GM19468 (cell line): ENCODE measurements around the gene KBTBD2.
"Not testable (repeated sequence)": the region's sequence is repeated elsewhere in the genome, so short reads cannot be mapped to it uniquely, and the experiment has no call there.

Experiments used
- ATAC-seq: cut with Tn5 transposase; IDR thresholded peaks from one replicate; pipeline ENCODE4 v1.9.1; 2021; ENCODE audit warnings: mild to moderate bottlenecking, moderate library complexity, moderate number of reproducible peaks; ENCODE audit not compliant: unreplicated experiment; ENCODE audit errors: extremely low read depth

The KBTBD2 gene

DNA sequence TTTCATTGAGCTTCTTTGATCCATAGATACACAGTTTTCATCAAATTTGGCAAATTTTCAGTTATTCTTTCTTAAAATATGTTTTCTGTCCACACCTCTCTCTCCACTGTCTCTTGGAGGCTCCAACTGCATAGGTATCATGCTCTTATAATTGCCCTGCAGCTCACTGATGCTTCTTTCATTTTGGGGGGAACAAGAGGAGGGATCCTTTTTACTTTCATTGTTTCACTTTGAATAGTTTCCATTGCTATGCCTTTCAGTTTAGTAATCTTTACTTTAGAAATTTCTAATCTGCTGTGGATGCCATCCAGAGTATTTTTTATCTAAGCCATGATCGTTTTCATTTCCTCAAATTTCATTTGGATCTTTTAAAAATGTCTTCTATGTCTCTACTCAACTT is 32.9 kb downstream of the KBTBD2 start:
- no peak for ATAC-seq

DNA sequence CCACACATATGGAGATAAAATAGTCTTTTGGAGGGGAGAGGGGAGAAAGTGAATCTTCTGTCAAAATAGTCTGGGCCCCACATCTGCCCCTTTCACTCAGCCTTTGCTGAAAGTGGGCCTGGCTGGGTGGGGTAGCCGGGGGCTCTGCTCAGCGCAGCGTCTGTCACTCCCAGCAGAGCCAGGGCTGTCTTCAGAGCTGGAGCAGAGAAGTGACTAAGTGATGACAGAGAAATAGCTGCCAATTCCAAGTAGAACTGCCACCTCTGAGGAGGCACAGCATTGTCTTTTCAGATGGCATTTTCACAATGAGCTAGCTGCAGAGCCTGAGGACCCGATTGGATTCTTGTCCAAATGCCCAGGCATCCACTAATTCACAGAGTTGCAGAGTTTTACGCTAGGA is 34.5 kb downstream of the KBTBD2 start:
- ATAC-seq, result not testable (repeated sequence)

DNA sequence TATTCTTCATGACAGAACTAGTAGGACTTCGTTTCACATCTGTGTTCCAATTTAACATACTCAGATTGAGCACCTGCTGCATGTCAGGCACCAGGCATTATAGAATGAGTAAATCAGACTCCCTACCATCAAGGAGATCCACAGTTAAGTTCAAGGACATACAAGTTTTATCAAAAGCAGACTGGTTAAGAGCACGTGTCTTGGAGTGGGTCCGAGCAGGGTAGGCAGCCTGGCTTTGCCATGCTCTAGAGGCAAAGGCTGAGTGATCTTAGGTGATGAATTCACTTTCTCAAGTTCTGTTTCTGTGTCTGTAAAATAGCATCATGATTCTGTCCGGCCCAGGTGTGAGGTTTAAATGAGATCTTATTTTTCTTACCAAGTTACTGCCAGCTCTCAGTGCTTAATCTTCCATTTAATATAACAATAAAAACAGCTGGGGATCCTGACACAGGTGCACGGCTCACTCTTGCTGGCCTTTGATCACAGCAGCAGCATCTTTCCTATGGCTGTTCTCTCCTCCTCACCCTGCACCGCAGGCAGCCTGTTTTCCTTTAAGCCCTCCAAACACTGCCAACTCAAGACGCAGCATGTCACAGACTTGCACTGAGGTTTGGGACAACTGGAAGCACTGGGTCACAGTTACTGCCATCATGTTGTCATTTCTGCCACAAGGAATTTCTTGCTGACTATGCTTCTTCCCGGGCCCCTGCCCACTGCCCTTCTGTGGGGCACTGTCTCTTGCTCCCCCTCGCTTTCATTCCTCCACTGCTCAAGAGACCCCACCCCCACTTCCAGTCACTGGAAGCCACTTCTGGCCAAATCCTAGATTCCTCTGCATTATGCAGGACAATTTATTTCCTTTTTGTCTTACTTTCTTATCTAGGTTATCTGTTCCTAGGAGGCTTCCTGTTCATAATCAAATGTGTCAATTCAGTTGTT is 35.5 kb downstream of the KBTBD2 start:
- not testable (repeated sequence) for ATAC-seq

DNA sequence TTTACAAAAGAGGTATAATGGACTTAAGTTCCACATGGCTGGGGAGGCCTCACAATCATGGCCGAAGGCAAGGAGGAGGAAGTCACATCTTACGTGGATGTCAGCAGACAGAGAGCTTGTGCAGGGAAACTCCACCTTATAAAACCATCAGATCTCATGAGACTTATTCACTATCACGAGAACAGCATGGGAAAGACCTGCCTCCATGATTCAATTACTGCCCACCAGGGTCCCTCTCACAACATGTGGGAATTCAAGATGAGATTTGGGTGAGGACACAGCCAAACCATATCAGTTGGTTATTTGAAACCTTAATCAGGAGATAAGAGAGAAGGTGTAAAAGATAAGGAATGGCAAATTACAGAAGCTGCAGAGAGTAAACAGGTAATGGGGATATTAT is 40.9 kb downstream of the KBTBD2 start:
- ATAC-seq, result not testable (repeated sequence)

DNA sequence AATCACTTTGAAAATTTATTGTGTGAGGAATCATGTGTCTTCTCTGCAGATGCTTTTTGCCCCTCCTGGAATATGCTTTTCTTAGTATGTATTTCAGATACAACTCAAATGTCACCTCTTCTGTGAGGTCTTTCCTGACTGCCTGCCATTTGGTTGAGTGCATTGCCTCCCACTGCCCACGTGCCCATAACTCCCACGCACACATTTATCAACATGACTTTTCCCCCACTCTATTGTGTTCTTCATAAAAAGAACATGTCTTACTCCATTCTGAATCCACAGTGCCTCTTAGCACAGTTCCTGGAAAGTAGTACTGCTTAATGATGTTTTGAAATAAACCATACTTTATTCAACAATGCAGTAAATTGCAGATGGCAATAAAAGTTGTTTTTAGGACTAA is 42.9 kb downstream of the KBTBD2 start:
- ATAC-seq, result not testable (repeated sequence)

DNA sequence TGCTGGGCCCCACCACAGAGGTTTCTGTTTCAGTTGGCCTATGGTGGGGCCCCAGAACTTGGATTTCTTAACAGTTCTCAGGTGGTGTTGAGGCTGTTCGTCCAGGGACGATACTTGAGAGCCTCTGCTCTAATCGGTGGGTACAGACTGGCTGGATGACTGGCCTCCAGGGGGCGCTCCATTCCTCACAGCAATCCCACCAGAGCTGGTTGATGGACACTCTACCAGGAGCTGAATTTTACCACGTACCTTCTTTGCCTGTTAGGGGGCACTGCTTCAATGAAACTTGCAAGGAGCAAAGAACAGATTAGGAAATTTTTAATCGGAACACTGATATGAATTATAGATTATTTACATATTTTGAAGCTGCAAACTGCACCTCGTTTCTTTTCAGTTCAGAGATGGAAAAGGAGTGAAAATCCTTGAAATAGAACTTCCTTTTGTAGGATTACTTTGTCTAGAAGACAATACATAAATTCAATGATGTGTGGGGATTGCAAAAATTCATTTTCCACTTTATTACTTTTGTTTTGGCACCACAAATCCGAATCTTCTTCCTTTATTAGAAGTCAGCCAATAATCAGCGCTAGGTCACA is 44.8 kb downstream of the KBTBD2 start:
- ATAC-seq, result peak; percentile 99

GRCh38 chr7:32844748-32845147 is 46.8 kb downstream of the KBTBD2 start:
- ATAC-seq, result not testable (repeated sequence)

GRCh38 chr7:32843763-32844162 is 47.8 kb downstream of the KBTBD2 start:
- not testable (repeated sequence) for ATAC-seq

GRCh38 chr7:32839846-32840245 is 51.7 kb downstream of the KBTBD2 start:
- ATAC-seq, result not testable (repeated sequence)

DNA sequence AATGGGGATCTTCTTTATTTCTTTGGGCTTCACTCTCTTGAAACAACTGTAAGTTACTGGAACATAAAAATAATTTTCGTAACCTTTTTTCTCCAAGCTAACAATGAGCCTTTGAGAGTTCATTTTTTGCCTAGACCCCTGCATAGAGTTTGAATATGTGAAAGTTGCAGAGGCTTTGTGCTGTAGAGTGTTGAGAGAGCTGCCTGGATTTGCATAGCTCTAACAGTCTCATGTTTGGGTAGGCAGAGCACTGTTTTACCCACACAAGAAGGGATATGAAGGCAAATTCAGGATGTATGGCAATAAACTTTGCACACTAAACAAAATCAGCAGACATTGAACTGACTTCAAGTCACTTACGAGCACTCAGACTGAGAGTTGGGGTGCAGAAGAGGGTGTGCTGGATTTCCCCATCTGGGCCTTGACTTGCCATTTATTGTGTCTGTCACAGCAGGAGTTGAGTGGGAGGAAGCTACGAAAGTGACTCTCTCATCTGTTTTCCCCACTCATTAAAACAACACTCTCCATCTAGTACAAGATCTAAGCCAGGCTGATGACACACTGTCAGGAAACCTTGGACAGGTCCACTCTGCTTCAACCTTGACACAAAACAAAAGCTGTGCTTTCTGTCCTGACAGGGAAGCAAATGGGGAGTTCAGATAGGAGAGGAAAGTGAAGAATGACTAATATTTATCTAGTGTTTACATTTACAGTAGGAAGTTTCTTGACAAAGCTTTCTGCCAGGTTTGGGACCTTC is 62.4 kb downstream of the KBTBD2 start:
- not testable (repeated sequence) for ATAC-seq
